NCI-H82 treated with DMSO at 0.1 percent for 48 hours (cell line): ENCODE results near the gene TNIK.
A peak's percentile ranks its signal among the peaks of the same experiment; 100 is the strongest.

Source experiments
- DNase-seq: peaks from one replicate; lab custom pipeline; 2025; ENCODE audit not compliant: unreplicated experiment; lab: John Stamatoyannopoulos, UW

The TNIK gene

GRCh38 chr3:171459942-171460724, at the start of gene TNIK:
Gene TNIK (minus strand): TSS chr3:171460405. CDS start chr3:171460063, 342 bp downstream.
- peak; percentile 80 for DNase-seq

DNA sequence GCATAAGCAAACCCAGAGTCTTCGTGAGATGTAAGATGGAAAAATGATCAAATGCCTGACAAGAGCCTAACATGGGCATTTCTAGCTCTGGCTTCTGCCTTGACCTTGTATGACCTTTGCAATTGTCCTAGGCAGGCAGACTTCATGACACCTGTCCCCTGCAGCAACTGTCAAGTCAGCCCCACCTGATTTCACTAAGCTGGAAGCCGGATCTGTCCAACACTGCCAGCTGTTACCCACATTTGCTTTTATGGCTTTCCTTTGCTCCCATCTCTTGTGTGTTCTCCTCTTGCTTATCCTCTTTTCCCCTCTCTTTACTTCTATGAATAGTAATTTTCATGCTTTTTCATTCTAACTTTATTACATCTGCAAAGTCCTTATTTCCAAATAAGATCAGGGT, 48.5 kb upstream of the TNIK start:
- no peak for DNase-seq

GRCh38 chr3:171508206-171508605, 48.0 kb upstream of the TNIK start:
- no peak for DNase-seq

DNA sequence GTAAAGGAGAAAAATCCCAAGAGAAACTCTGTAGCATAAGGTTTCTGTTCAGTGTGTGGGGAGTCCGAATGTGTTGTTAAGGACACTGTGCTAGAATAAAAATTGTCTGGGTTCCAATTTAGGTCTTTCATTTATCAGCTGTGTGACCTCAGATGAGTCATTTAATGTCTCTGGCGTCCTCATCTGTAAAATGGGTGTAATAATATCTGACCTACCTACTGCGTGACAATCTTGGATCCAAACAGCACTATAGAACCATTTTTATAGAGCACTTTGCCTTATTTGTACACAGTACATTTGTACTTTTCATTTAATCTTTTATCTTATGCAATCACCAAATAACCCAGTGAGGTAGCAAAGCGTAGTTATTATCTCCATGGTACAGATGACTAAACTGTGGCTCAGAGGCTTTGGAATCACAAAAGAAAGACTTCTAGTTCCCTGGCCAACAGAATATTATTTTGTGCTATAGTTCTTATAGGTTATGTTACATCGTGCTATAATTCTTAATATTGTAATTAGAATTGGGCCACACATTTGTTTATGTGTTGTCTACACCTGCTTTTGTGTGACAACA, 46.6 kb upstream of the TNIK start:
- no peak for DNase-seq

DNA sequence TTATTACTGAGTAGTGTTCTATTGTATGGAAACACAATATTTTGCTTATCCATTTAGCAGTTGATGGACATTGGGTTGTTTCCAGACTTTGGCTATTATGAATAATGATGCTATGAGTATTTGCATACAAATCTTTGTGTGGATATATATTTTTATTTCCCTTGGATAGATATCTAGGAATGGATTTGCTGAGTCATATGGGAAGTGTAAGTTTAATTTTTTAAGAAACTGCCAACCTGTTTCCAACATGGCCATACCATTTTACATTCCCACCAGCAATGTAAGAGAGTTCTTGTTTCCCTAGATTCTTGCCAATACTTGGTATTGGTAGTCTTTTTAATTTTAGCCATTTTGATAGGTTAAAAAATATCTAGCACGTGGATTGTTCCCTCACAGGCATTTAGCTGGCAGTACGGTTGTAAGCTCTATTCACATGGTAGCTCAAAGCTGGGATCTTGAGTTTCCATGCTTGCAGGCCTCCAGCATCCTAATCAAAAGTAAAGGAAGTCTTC, 45.7 kb upstream of the TNIK start:
- DNase-seq, result no peak

GRCh38 chr3:171504376-171504775, 44.2 kb upstream of the TNIK start:
- no peak for DNase-seq

- DNase-seq, result no peak
Measured at GRCh38 chr3:171503817-171504216, 43.6 kb upstream of the TNIK start.

DNA sequence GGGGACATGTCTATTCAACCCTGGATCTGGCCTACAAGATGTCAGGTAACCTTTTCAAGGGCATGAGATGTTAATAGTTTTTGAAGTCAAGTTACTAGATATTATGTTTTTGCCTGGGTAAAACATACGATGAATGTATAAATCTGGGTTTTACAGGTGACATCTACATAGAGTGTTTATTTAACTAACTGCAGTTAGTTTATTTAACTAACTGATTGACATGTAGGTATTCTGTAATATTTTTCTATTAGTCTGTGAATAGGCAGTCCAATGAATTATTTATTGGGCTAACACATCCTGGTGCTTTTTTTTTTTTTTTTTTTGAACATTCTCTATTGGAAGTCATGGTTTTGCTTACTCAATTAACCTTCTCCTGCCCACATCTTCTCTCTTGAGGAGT, 38.7 kb upstream of the TNIK start:
- no peak for DNase-seq

DNA sequence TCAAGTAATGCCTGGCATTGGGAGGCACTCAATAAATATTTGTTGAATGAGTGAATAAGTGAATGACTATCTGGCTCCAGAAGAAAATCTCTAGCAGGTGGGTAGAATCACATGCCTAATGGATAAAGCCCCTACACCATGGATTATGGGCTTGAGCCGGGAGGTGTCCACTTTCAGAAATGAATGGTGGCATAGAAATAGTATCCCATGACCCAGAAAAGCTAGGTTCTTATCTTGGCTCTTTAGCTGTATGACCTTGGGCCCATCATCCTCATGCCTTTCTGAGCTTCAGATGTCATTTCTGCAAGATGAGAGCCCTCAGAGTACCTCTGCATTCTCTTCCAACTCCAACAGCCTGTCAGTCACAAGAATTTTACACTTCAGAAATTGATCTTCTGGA, 37.3 kb upstream of the TNIK start:
- DNase-seq, result no peak

- DNase-seq, result no peak
Measured at GRCh38 chr3:171495413-171495812, 35.2 kb upstream of the TNIK start.

- DNase-seq, result no peak
Measured at GRCh38 chr3:171494457-171495109, 34.4 kb upstream of the TNIK start.

DNA sequence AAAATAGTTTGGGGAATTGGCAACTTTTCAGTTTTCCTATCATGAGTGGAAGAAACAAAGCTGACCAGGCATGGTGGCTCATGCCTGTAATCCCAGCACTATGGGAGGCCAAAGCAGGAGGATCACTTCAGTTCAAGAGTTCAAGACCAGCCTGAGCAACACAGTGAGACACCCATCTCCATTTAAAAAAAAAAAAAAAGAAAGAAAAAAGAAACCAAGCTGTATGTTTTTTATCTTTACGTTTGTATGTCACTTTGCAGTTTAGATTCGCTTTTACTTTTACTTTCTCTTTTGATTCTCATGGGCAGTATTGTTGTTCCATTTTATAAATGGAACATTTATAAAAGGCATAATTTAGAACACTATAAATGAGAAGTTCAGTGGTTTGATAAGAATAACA, 31.2 kb upstream of the TNIK start:
- DNase-seq, result no peak

DNA sequence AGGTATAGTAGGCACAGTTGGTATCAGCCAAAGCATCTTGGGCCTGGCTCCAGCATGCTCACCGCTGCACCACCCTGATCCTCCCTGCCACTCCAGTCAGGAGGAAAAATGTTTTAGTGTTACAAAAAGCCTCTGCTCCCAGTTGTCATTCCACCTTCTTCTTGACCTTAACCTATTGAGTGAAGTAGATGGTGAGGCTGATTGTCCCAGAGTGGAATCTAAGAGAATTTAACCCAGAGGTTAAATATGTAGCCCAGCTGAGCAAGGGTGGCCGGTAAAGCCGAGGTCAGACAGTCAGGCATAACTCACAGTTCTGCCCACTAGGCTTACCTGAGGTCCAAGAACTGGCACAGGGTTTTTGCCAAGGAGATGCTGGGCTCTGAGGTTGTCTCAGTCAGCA, 30.7 kb upstream of the TNIK start:
- DNase-seq, result no peak

GRCh38 chr3:171489348-171489747, 29.1 kb upstream of the TNIK start:
- DNase-seq, result no peak

GRCh38 chr3:171488479-171488878, 28.3 kb upstream of the TNIK start:
- DNase-seq, result no peak

GRCh38 chr3:171487382-171487781, 27.2 kb upstream of the TNIK start:
- no peak for DNase-seq

DNA sequence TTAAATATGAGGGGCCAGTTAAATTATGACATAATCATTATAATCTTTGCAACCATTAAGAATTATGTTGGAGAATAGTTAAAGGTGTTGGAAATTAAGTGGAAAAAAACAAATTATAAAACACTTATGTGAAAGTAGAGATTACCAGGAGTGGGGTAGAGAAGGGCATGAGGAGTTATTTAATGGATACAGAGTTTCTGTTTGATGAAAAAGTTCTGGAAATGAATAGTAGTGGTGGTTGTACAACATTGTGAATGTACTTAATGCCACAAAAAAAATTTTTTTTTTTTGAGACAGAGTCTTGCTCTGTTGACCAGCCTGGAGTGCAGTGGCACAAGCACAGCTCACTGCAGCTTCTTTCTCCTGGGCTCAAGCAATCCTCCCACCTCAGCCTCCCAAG, 25.1 kb upstream of the TNIK start:
- DNase-seq, result no peak

GRCh38 chr3:171481011-171481410, 20.8 kb upstream of the TNIK start:
- DNase-seq, result no peak

GRCh38 chr3:171480526-171480925, 20.3 kb upstream of the TNIK start:
- DNase-seq, result no peak

DNA sequence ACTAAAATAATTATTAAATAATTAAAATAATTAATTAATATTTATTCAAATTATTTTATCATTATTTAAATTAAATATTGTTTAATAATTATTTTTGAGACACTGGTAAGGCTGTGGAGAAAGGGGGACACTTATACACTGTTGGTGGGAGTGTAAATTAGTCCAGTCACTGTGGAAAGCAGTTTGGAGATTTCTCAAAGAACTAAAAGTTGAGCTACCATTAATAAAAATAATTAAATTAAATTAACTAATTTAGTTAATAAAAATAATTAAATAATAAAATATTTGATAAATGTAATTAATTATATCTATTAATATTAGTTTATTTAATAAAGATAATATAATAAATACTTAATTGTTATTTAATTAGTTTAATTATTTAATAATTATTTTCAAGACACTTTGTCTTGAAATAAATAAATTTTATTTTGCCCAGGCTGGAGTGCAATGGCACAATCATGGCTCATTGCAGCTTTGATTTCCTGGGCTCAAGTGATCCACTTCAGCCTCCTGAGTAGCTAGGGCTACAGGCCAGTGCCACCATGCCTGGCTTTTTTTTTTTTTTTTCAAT, 16.4 kb upstream of the TNIK start:
- DNase-seq, result no peak

DNA sequence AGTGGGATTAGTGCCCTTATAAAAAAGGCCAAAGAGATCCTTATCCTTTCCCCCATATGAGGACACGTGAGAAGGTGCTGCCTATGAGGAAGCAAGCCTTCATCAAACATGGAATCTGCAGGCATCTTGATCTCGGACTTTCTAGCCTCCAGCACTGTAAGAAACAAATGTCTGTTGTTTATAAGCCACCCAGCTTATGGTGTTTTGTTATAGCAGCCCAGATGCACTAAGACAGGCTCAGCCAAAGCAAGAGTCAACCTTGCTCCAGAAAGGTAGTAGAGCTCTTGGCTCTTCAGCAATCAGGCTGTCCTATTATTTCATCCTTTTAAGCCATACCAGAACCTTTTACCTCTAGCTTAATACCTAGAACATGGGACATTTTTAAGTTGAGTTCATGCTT, 12.3 kb upstream of the TNIK start:
- no peak for DNase-seq

DNA sequence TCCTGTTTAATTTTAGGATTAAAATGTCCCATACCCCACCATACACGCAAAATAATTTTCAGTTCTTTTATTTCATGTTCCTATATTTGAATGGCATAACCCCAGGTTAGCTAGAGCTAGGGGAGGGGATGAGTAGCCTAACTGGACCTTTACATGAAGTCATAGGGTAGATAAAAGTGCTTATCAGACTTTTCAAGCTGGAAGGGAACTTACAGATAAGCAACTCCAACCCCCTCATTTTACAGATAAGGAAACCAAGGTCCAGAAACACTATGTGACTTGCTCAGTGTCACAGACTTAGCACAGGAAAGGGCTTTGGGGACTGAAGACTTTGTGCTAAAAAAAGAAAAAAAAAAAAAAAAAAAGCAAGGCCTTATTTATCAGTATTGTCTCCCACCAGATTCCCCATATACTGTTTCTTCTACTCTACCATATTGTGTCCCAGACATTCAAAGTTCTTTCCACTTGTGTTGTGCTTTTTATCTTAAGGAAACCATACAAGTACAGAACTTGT, 10.6 kb upstream of the TNIK start:
- no peak for DNase-seq
